GM23338 (cell line): ENCODE results near the gene DPP9. TPM values are rescaled to one million over a fixed set of nuclear protein-coding genes. Genes with fewer than 3 reads are reported as not detected.

Experiments
- ATAC-seq: fragments of 200-7000 bp; cut with Tn5 transposase; 3 replicates; pipeline ENCODE4 v1.9.1; 2020
- DNase-seq: peaks from one replicate; pipeline ENCODE4 v3.0.0-alpha.2; 2015; ENCODE audit warnings: low spot score
- H2AFZ ChIP-seq: fragments of 200-600 bp; sonication (generic); 2 replicates; pipeline ENCODE4 v1.8.0; 2016; ENCODE audit warnings: antibody characterized with exemption, mild to moderate bottlenecking, moderate library complexity
- H3F3A ChIP-seq: fragments of 200-600 bp; sonication (generic); replicated peaks from 2 replicates; pipeline ENCODE4 v1.8.0; 2017; ENCODE audit warnings: antibody characterized with exemption, mixed run types, low read depth
- H3K27ac ChIP-seq: fragments of 200-600 bp; sonication (generic); 2 replicates; pipeline ENCODE4 v1.6.1; 2016; ENCODE audit warnings: low read depth
- H3K27me3 ChIP-seq: fragments of 200-600 bp; sonication (generic); 2 replicates; pipeline ENCODE4 v1.8.0; 2016; ENCODE audit warnings: mild to moderate bottlenecking, mixed run types, moderate library complexity; ENCODE audit not compliant: insufficient read depth
- H3K36me3 ChIP-seq: fragments of 200-600 bp; sonication (generic); 2 replicates; pipeline ENCODE4 v1.8.0; 2016; ENCODE audit warnings: mild to moderate bottlenecking; ENCODE audit not compliant: insufficient read depth
- H3K4me1 ChIP-seq: fragments of 200-600 bp; sonication (generic); 2 replicates; pipeline ENCODE4 v1.8.0; 2016; ENCODE audit warnings: mild to moderate bottlenecking, moderate library complexity; ENCODE audit not compliant: insufficient read depth
- H3K4me2 ChIP-seq: fragments of 200-600 bp; sonication (generic); 2 replicates; pipeline ENCODE4 v1.7.1; 2017; ENCODE audit warnings: mixed run types
- H3K4me3 ChIP-seq: fragments of 200-600 bp; sonication (generic); 2 replicates; pipeline ENCODE4 v1.6.1; 2016; ENCODE audit warnings: mixed run types
- H3K79me2 ChIP-seq: fragments of 200-600 bp; sonication (generic); replicated peaks from 2 replicates; pipeline ENCODE4 v1.8.0; 2017; ENCODE audit warnings: mild to moderate bottlenecking; ENCODE audit not compliant: insufficient read depth
- H3K9me2 ChIP-seq: fragments of 200-600 bp; sonication (generic); 2 replicates; pipeline ENCODE4 v1.8.0; 2017; ENCODE audit not compliant: insufficient read depth
- H4K20me1 ChIP-seq: fragments of 200-600 bp; sonication (generic); replicated peaks from 2 replicates; pipeline ENCODE4 v1.8.0; 2017; ENCODE audit warnings: mild to moderate bottlenecking; ENCODE audit not compliant: insufficient read depth
- H3K27ac Mint-ChIP-seq: 2 replicates; pipeline ENCODE4 v1.8.0; 2020; ENCODE audit warnings: inconsistent platforms, mild to moderate bottlenecking, moderate library complexity, mixed read lengths
- H3K27me3 Mint-ChIP-seq: 3 replicates; pipeline ENCODE4 v1.8.0; 2022; ENCODE audit warnings: low read depth, mild to moderate bottlenecking, moderate library complexity, mixed read lengths, inconsistent platforms; ENCODE audit not compliant: insufficient read depth, poor library complexity
- H3K36me3 Mint-ChIP-seq: 3 replicates; pipeline ENCODE4 v1.8.0; 2021; ENCODE audit warnings: low read depth, mild to moderate bottlenecking, inconsistent platforms, moderate library complexity, mixed read lengths
- H3K4me1 Mint-ChIP-seq: 3 replicates; pipeline ENCODE4 v1.8.0; 2020; ENCODE audit warnings: mild to moderate bottlenecking, inconsistent platforms, mixed read lengths
- H3K4me3 Mint-ChIP-seq: 3 replicates; pipeline ENCODE4 v1.8.0; 2021; ENCODE audit warnings: moderate library complexity, mild to moderate bottlenecking, inconsistent platforms, mixed read lengths
- H3K9me3 Mint-ChIP-seq: 3 replicates; pipeline ENCODE4 v1.8.0; 2020; ENCODE audit warnings: moderate library complexity, mild to moderate bottlenecking, inconsistent platforms, mixed read lengths
- CREB1 ChIP-seq: fragments of 250-450 bp; sonication (Bioruptor Pico); IDR thresholded peaks from 2 replicates; pipeline ENCODE4 v1.5.0; 2020; ENCODE audit warnings: low read depth, mild to moderate bottlenecking, moderate library complexity
- ETS1 ChIP-seq: IDR thresholded peaks from 2 replicates; pipeline ENCODE4 v1.6.1; 2016; ENCODE audit warnings: antibody characterized with exemption
- EZH2 ChIP-seq: fragments of 200-600 bp; sonication (generic); IDR thresholded peaks from one replicate; pipeline ENCODE4 v1.8.0; 2017; ENCODE audit warnings: antibody characterized with exemption, mild to moderate bottlenecking, low read depth; ENCODE audit not compliant: unreplicated experiment
- JUNB ChIP-seq: IDR thresholded peaks from one replicate; pipeline ENCODE4 v1.6.1; 2016; ENCODE audit warnings: antibody characterized with exemption; ENCODE audit not compliant: unreplicated experiment
- POLR2AphosphoS5 ChIP-seq: IDR thresholded peaks from 2 replicates; pipeline ENCODE4 v1.6.1; 2016; ENCODE audit warnings: antibody characterized with exemption, low read depth
- REST ChIP-seq: IDR thresholded peaks from one replicate; pipeline ENCODE4 v1.6.1; 2018; ENCODE audit warnings: antibody characterized with exemption; ENCODE audit not compliant: unreplicated experiment
- STAT1 ChIP-seq: IDR thresholded peaks from one replicate; pipeline ENCODE4 v1.6.1; 2016; ENCODE audit warnings: antibody characterized with exemption; ENCODE audit not compliant: unreplicated experiment
- polyA plus RNA-seq: library from polyadenylated mRNA; unstranded; fragments of >200 nt; fragmentation: Nextera tagmentation; extraction: Ambion mirVana; gene quantifications from 2 replicates; pipeline ENCODE4 v1.2.1, GENCODE V29; 2016
- total RNA-seq: library from RNA; depleted of rRNA; stranded (reverse); fragments of >200 nt; shearing (Covaris generic); gene quantifications from 2 replicates; pipeline ENCODE4 v1.2.3, GENCODE V29; 2014

DPP9 gene
- total and polyA plus RNA-seq, 2 experiments from 2014 or later: 19.5 to 49.2 TPM

- no peak for TF ChIP-seq JUNB
Observed at GRCh38 chr19:4723595-4724514, at the start of gene DPP9 (continued).

- no peak for DNase-seq
- no peaks in the 10 kb centered on the region for H3K9me2 ChIP-seq
- H3K4me2 ChIP-seq: no peak overlapping the region
- H3K36me3 ChIP-seq: no peaks in the 10 kb centered on the region
- no peaks in the 10 kb centered on the region for H3K27me3 ChIP-seq
- H3K36me3 Mint-ChIP-seq: no peaks in the 10 kb centered on the region; the same call in 2 of the 3 replicates
- H3K79me2 ChIP-seq: no peaks in the 10 kb centered on the region
- no peak overlapping the region for H3K4me3 ChIP-seq
- H3K4me3 Mint-ChIP-seq: no peak overlapping the region
- peaks cover 2% of the 10 kb centered on the region; the same call in 1 of the 3 replicates for H3K9me3 Mint-ChIP-seq
- H2AFZ ChIP-seq: no peak overlapping the region
- peaks cover 18% of the 10 kb centered on the region for H3K27me3 Mint-ChIP-seq
- TF ChIP-seq REST (no peak), STAT1 (no peak), EZH2 (no peak)
- H3K4me1 ChIP-seq: no peaks in the 10 kb centered on the region
- H3K4me1 Mint-ChIP-seq: no peaks in the 10 kb centered on the region; the same call in 2 of the 3 replicates
- 0 out of 2 replicates have a peak, but pooled peaks cover 2% of the 10 kb centered on the region for H3F3A ChIP-seq
- no peaks in the 10 kb centered on the region; the same call in 1 of the 2 replicates for H4K20me1 ChIP-seq
- H3K27ac Mint-ChIP-seq: no peak overlapping the region
- no peak overlapping the region for H3K27ac ChIP-seq
- no peak for ATAC-seq
Observed at GRCh38 chr19:4773047-4773640, 49.5 kb upstream of the DPP9 start.

- ATAC-seq (no peak), DNase-seq (no peak)
- no peaks in the 10 kb centered on the region for H3K9me2 ChIP-seq
- peaks cover 18% of the 10 kb centered on the region for H3K27me3 Mint-ChIP-seq
- H3K4me2 ChIP-seq: no peak overlapping the region
- H3K9me3 Mint-ChIP-seq: peaks cover 2% of the 10 kb centered on the region; the same call in 1 of the 3 replicates
- no peaks in the 10 kb centered on the region; the same call in 1 of the 2 replicates for H4K20me1 ChIP-seq
- H3K36me3 ChIP-seq: no peaks in the 10 kb centered on the region
- no peaks in the 10 kb centered on the region for H3K27me3 ChIP-seq
- H3K79me2 ChIP-seq: no peaks in the 10 kb centered on the region
- H3K36me3 Mint-ChIP-seq: no peaks in the 10 kb centered on the region; the same call in 2 of the 3 replicates
- no peak overlapping the region for H3K27ac ChIP-seq
- H3K4me3 Mint-ChIP-seq: no peak overlapping the region
- H3K27ac Mint-ChIP-seq: no peak overlapping the region
- H3F3A ChIP-seq: 0 out of 2 replicates have a peak, but pooled peaks cover 2% of the 10 kb centered on the region
- H2AFZ ChIP-seq: no peak overlapping the region
- no peaks in the 10 kb centered on the region; the same call in 2 of the 3 replicates for H3K4me1 Mint-ChIP-seq
- H3K4me3 ChIP-seq: no peak overlapping the region
- no peaks in the 10 kb centered on the region for H3K4me1 ChIP-seq
- TF ChIP-seq REST (no peak), STAT1 (no peak), CREB1 (CRISPR knock-in tag) (no peak), ETS1 (no peak), POLR2AphosphoS5 (no peak)
Observed at GRCh38 chr19:4772566-4772965, 48.9 kb upstream of the DPP9 start.
